ENCODE results near the gene DDIAS.

Gene DDIAS

GRCh38 chr11:82979824-82980223, 78.3 kb downstream of the DDIAS start:
- Histone ChIP-seq H3K27me3 (replicated peaks) (no peaks in the 10 kb centered on the region), H3K4me3 (ENCODE audit: low read depth, low read length) (no peak overlapping the region), H3K36me3 (replicated peaks) (peaks cover 7% of the 10 kb centered on the region), H3K27ac (peak overlapping the region; percentile 63)
- TF ChIP-seq CTCF (IDR thresholded peaks at IDR 0.05; ENCODE audit: low read depth, low read length, missing control alignments): no peak
- in situ Hi-C loops (cut with HindIII; ENCODE audit: low pct_ligation_motif_present, low sequenced_read_pairs): no loop called here
- DNase-seq: no peak

- peak; percentile 74 for DNase-seq
- no peak overlapping the region for H3K4me3 ChIP-seq (ENCODE audit: low read depth, low read length)
- TF ChIP-seq CTCF (IDR thresholded peaks at IDR 0.05; ENCODE audit: low read depth, low read length, missing control alignments): no peak
- H3K27ac ChIP-seq: peak overlapping the region; percentile 63
- H3K27me3 ChIP-seq (replicated peaks): no peaks in the 10 kb centered on the region
- peaks cover 7% of the 10 kb centered on the region for H3K36me3 ChIP-seq (replicated peaks)
- in situ Hi-C loops (cut with HindIII; ENCODE audit: low pct_ligation_motif_present, low sequenced_read_pairs): no loop called here
Observed at GRCh38 chr11:82980292-82980691, 78.8 kb downstream of the DDIAS start.

- no peak for TF ChIP-seq CTCF (IDR thresholded peaks at IDR 0.05; ENCODE audit: low read depth, low read length, missing control alignments)
- H3K4me3 ChIP-seq (ENCODE audit: low read depth, low read length): no peak overlapping the region
- H3K27me3 ChIP-seq (replicated peaks): no peaks in the 10 kb centered on the region
- in situ Hi-C loops (cut with HindIII; ENCODE audit: low pct_ligation_motif_present, low sequenced_read_pairs): no loop called here
- peaks cover 7% of the 10 kb centered on the region for H3K36me3 ChIP-seq (replicated peaks)
- H3K27ac ChIP-seq: peak overlapping the region; percentile 63
- no peak for DNase-seq
Observed at GRCh38 chr11:82980947-82981346, 79.4 kb downstream of the DDIAS start.

GRCh38 chr11:82981852-82982251, 80.3 kb downstream of the DDIAS start:
- Histone ChIP-seq H3K36me3 (replicated peaks) (peaks cover 10% of the 10 kb centered on the region), H3K4me3 (ENCODE audit: low read depth, low read length) (no peak overlapping the region), H3K27ac (no peak overlapping the region), H3K27me3 (replicated peaks) (no peaks in the 10 kb centered on the region)
- no peak for DNase-seq
- in situ Hi-C loops (cut with HindIII; ENCODE audit: low pct_ligation_motif_present, low sequenced_read_pairs): no loop called here
- TF ChIP-seq CTCF (IDR thresholded peaks at IDR 0.05; ENCODE audit: low read depth, low read length, missing control alignments): no peak

All from brain microvascular endothelial cell (primary cell).